Endothelial cell of umbilical vein (primary cell): ENCODE measurements around the gene NR5A1.

ENCODE experiments used
- EZH2 ChIP-seq: IDR thresholded peaks from 2 replicates; pipeline ENCODE4 v1.6.1; 2012; ENCODE audit warnings: borderline replicate concordance, low read depth, mild to moderate bottlenecking, moderate library complexity, low read length, inconsistent platforms; ENCODE audit not compliant: severe bottlenecking
- JUN ChIP-seq: IDR thresholded peaks from 2 replicates; pipeline ENCODE4 v1.6.1; 2011; ENCODE audit warnings: borderline replicate concordance, low read depth; ENCODE audit not compliant: insufficient read length, insufficient read depth
- TF ChIP-seq, protein P1 (sequence below), 2 donors: IDR thresholded peaks; 1 replicate in 1 of 2; 2 replicates in 1 of 2; pipeline ENCODE4 v1.5.1; 2011; ENCODE audit warnings: low read length in 2 of 2, mild to moderate bottlenecking in 2 of 2, moderate library complexity in 2 of 2, control low read depth in 1 of 2, inconsistent platforms in 1 of 2, low read depth in 1 of 2; ENCODE audit not compliant: insufficient read depth in 1 of 2; ENCODE audit errors: extremely low read depth in 1 of 2

DNA sequence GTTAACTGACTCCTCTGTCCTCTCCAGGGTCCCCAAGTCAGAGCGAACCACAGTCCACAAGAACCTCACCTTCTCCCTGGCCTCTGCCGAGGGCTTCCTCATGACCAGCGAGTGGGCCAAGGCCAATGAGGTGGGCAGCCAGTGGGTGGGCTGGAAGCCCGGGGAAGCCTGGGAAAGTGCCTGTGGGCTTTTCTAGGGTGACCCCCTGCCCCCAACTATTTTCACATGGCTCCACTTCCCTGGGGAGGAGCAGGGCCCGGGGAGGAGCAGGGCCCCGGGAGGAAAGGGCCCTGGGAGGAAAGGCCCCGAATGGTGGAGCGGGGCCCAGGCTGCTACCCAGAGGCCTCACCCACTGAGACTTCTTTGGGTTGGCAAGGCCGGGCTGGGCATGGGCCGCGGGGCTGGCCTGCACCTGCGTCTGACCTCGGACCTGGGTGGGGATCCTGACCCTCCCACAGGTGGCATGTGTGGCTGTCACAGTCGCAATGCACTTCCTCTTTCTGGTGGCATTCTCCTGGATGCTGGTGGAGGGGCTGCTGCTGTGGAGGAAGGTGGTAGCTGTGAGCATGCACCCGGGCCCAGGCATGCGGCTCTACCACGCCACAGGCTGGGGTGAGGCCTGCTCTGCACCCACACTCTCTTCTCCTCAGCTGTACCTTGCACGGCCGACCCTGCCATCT is 39.0 kb downstream of the NR5A1 start:
- no peak for TF ChIP-seq EZH2
- TF ChIP-seq, protein P1, sequence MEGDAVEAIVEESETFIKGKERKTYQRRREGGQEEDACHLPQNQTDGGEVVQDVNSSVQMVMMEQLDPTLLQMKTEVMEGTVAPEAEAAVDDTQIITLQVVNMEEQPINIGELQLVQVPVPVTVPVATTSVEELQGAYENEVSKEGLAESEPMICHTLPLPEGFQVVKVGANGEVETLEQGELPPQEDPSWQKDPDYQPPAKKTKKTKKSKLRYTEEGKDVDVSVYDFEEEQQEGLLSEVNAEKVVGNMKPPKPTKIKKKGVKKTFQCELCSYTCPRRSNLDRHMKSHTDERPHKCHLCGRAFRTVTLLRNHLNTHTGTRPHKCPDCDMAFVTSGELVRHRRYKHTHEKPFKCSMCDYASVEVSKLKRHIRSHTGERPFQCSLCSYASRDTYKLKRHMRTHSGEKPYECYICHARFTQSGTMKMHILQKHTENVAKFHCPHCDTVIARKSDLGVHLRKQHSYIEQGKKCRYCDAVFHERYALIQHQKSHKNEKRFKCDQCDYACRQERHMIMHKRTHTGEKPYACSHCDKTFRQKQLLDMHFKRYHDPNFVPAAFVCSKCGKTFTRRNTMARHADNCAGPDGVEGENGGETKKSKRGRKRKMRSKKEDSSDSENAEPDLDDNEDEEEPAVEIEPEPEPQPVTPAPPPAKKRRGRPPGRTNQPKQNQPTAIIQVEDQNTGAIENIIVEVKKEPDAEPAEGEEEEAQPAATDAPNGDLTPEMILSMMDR (IDR thresholded peaks at IDR 0.05; ENCODE audit: extremely low read depth in 1 of 2, insufficient read depth in 1 of 2, low read depth in 1 of 2, low read length in 2 of 2), result no peak
- no peak for TF ChIP-seq JUN
